Heart left ventricle (tissue), 16 donors: Measurements from ENCODE around the gene TCF20. TPM values are rescaled to one million over a fixed set of nuclear protein-coding genes. Genes with fewer than 3 reads are reported as not detected.

Experiments used
- ATAC-seq, 4 donors: fragments of 200-7000 bp; cut with Tn5 transposase; one replicate each; pipeline ENCODE4 v1.9.1; 2020 to 2022; ENCODE audit warnings: moderate library complexity in 4 of 4, mild to moderate bottlenecking in 3 of 4, moderate number of reproducible peaks in 1 of 4
- DNase-seq, 5 donors: peaks; one replicate each; pipeline ENCODE4 v3.0.0-alpha.2; 2020
- H3K27ac ChIP-seq, 12 donors: fragments of 200-600 bp; sonication (generic) in 4 of 12; one replicate each; pipeline versions ENCODE4 v1.5.0 to v1.8.0; 2016 to 2022; ENCODE audit warnings: mild to moderate bottlenecking in 2 of 12
- H3K27me3 ChIP-seq, 9 donors: fragments of 200-600 bp; sonication (generic) in 2 of 9; one replicate each; pipeline versions ENCODE4 v1.5.1 to v1.8.0; 2016 to 2022; ENCODE audit warnings: mild to moderate bottlenecking in 3 of 9
- H3K36me3 ChIP-seq, 9 donors: fragments of 200-600 bp; sonication (generic) in 2 of 9; one replicate each; pipeline versions ENCODE4 v1.5.0 to v1.8.0; 2018 to 2022; ENCODE audit warnings: mild to moderate bottlenecking in 2 of 9
- H3K4me1 ChIP-seq, 12 donors: fragments of 200-600 bp; sonication (generic) in 4 of 12; one replicate each; pipeline versions ENCODE4 v1.5.0 to v1.8.0; 2016 to 2022; ENCODE audit warnings: mild to moderate bottlenecking in 3 of 12
- H3K4me3 ChIP-seq, 12 donors: fragments of 200-600 bp; sonication (generic) in 4 of 12; one replicate each; pipeline versions ENCODE4 v1.5.0 to v1.8.0; 2017 to 2022; ENCODE audit warnings: mild to moderate bottlenecking in 9 of 12, moderate library complexity in 4 of 12
- H3K9me3 ChIP-seq, 12 donors: fragments of 200-600 bp; sonication (generic) in 4 of 12; one replicate each; pipeline versions ENCODE4 v1.5.0 to v1.8.0; 2016 to 2022; ENCODE audit warnings: mild to moderate bottlenecking in 1 of 12
- CTCF ChIP-seq, 12 donors: fragments of 200-600 bp; sonication (generic) in 4 of 12; IDR thresholded peaks; one replicate each; pipeline versions ENCODE4 v1.5.0 to v1.8.0; 2018 to 2022; ENCODE audit warnings: antibody characterized with exemption in 12 of 12, mild to moderate bottlenecking in 5 of 12
- POLR2A ChIP-seq, 2 donors: fragments of 450-650 bp; IDR thresholded peaks; one replicate each; pipeline ENCODE4 v1.6.1; 2017; ENCODE audit warnings: antibody characterized with exemption in 2 of 2, mild to moderate bottlenecking in 2 of 2, moderate library complexity in 2 of 2
- WGBS, 4 donors: extraction: QIAGEN DNeasy Blood & Tissue Kit in 2 of 4; methylation state at CpG; one replicate each; pipeline versions ENCODE4 v1.1.5 to v1.1.7; 2013 to 2018; 5-methylcytosine and 5-hydroxymethylcytosine counted together
- intact Hi-C, 10 donors: fragments of 100-400 bp; cut with DNase I; formaldehyde crosslinking; loops; one replicate each; pipeline versions ENCODE4 v1.11.1 to v1.14.2; 2022
- polyA plus RNA-seq, 2 donors: library from polyadenylated mRNA; stranded (reverse); fragments of 200-250 nt; gene quantifications; one replicate each; pipeline ENCODE4 v1.2.3, GENCODE V29; 2013
- total RNA-seq, 9 donors: library from RNA; depleted of rRNA in 2 of 9; stranded (reverse); fragments of >200 nt in 2 of 9; fragmentation: NEBNext Ultra II Directional in 3 of 9; extraction: Animal tissue kit (Norgen Biotek cat#: 25700) in 3 of 9; gene quantifications; one replicate each; pipeline versions ENCODE4 v1.1.0 to v1.2.4, GENCODE V29; 2016 to 2023
- donor health status: ischemic (EF 13 %, LVEDD 7.1; RV severe dilation, severe dysfunction).
- donor health status: healthy with polysubstance abuse.
- donor health status: DM: no; HTN: yes; CAD: no.
- donor health status: DM: no; HTN: no; CAD: no.
- donor health status: ischemic (EF 25% LVEDD 6.9; RV normal size, moderate dysfunction).
- donor health status: ischemic (EF 25% LVEDD 5.7; RV mildly dilated, moderate dysfunction).
- donor health status: healthy.
- donor health status: DM: yes; HTN: yes; CAD: no.
- donor health status: ischemic (EF 35%, LVEDD 5.7; RV mildly dilated, moderate dysfunction).
- donor health status: nonischemic (EF 11% LVEDD 7.7; RV severe dilation, severe dysfunction).
- donor health status: DM: yes; HTN: yes; CAD: no.
- donor health status: PGD.
- donor health status: ischemic (EF 29% LVEDD 5.4; RV normal size, mild dysfunction).
- donor health status: nonischemic (EF 23%, LVEDD 6.1; RV moderate dilation, normal function).

TCF20 gene
- total and polyA plus RNA-seq, 11 donors, result 5.2 to 25.7 (median 15.7) TPM

- no peaks in the 10 kb centered on the region for H3K9me3 ChIP-seq
- H3K36me3 ChIP-seq, result no peaks in the 10 kb centered on the region
- TF ChIP-seq POLR2A (IDR thresholded peaks at IDR 0.05), result no peak
- peak in 10 of 12 donors; percentile 5 to 45 (median 26) for TF ChIP-seq CTCF (IDR thresholded peaks at IDR 0.05)
- H3K27me3 ChIP-seq, result peaks cover 0 to 11% (median 0%) of the 10 kb centered on the region in 9 donors
- peak in 2 of 5 donors; percentile 50 to 56 for DNase-seq
- peak in 3 of 4 donors; percentile 31 to 66 (median 65) for ATAC-seq
- no peak overlapping the region for H3K4me3 ChIP-seq
- H3K27ac ChIP-seq, result no peak overlapping the region
- intact Hi-C loops, result loop anchor here in 1 of 10 donors (10.0 kb wide), 2 partner anchors 79 to 101 kb away; no protein-coding TSS in a partner anchor
- H3K4me1 ChIP-seq, result peaks cover 0 to 16% (median 4%) of the 10 kb centered on the region in 12 donors
- 30 to 39% (median 34%) methylated on average over 23 to 33 of the region's 33 CpGs for WGBS, 4 donors
Observed at GRCh38 chr22:42313804-42314581, 43.5 kb upstream of the TCF20 start.

GRCh38 chr22:42313204-42313603 lies 42.8 kb upstream of the TCF20 start:
- DNase-seq, result no peak
- Histone ChIP-seq H3K27ac (no peak overlapping the region), H3K9me3 (no peaks in the 10 kb centered on the region), H3K4me3 (no peak overlapping the region), H3K4me1 (peaks cover 0 to 16% (median 4%) of the 10 kb centered on the region in 12 donors), H3K36me3 (no peaks in the 10 kb centered on the region), H3K27me3 (peaks cover 0 to 11% (median 0%) of the 10 kb centered on the region in 9 donors)
- 79 to 85% (median 82%) methylated on average over 7 of the region's 7 CpGs for WGBS, 4 donors
- no peak for ATAC-seq
- intact Hi-C loops, result loop anchor here in 1 of 10 donors (10.0 kb wide), 2 partner anchors 78 to 102 kb away; no protein-coding TSS in a partner anchor
- TF ChIP-seq CTCF (IDR thresholded peaks at IDR 0.05) (no peak), POLR2A (IDR thresholded peaks at IDR 0.05) (no peak)

- intact Hi-C loops, result loop anchor here in 1 of 10 donors (10.0 kb wide), 2 partner anchors 76 to 104 kb away; no protein-coding TSS in a partner anchor
- no peak for TF ChIP-seq CTCF (IDR thresholded peaks at IDR 0.05)
- no peak for TF ChIP-seq POLR2A (IDR thresholded peaks at IDR 0.05)
- Histone ChIP-seq H3K4me3 (no peak overlapping the region), H3K9me3 (no peaks in the 10 kb centered on the region), H3K36me3 (no peaks in the 10 kb centered on the region), H3K27me3 (peaks cover 0 to 20% (median 0%) of the 10 kb centered on the region in 9 donors), H3K27ac (no peak overlapping the region), H3K4me1 (peaks cover 0 to 12% (median 4%) of the 10 kb centered on the region in 12 donors)
- DNase-seq, result no peak
- no peak for ATAC-seq
- WGBS, 4 donors, result 74 to 83% (median 76%) methylated on average over 16 of the region's 16 CpGs
Observed at GRCh38 chr22:42310291-42311015, 40.0 kb upstream of the TCF20 start.

- Histone ChIP-seq H3K27me3 (peaks cover 0 to 26% (median 0%) of the 10 kb centered on the region in 9 donors), H3K4me3 (no peak overlapping the region), H3K27ac (no peak overlapping the region), H3K9me3 (no peaks in the 10 kb centered on the region), H3K4me1 (peaks cover 0 to 12% (median 4%) of the 10 kb centered on the region in 12 donors), H3K36me3 (no peaks in the 10 kb centered on the region)
- TF ChIP-seq CTCF (IDR thresholded peaks at IDR 0.05), result no peak
- TF ChIP-seq POLR2A (IDR thresholded peaks at IDR 0.05), result no peak
- 76 to 98% (median 93%) methylated on average over 3 of the region's 3 CpGs for WGBS, 4 donors
- intact Hi-C loops, result loop anchor here in 1 of 10 donors (10.0 kb wide), 2 partner anchors 75 to 105 kb away; no protein-coding TSS in a partner anchor
- ATAC-seq (no peak), DNase-seq (no peak)
Observed at GRCh38 chr22:42309865-42310264, 39.4 kb upstream of the TCF20 start.
